ENCODE results near the gene B4GALT2. TPM values are rescaled to one million over a fixed set of nuclear protein-coding genes. Genes with fewer than 3 reads are reported as not detected.

The B4GALT2 gene
- polyA plus RNA-seq, 6 donors from 2014 or later: 0.16 to 1.6 (median 0.37) TPM; not detected in 1

Other genes starting within 250 kb of the B4GALT2 start
- gene ARTN, start 45.4 kb upstream of the B4GALT2 start, polyA plus RNA-seq (ENCODE audit: low read depth in 6 of 6): not detected
- gene IPO13, start 32.3 kb upstream of the B4GALT2 start, polyA plus RNA-seq (ENCODE audit: low read depth in 6 of 6): 10 to 100 TPM in 4 of 6 donors, 1 to 10 TPM in 2; 7.8 to 31.9 (median 10.2) TPM
- gene DPH2, start 9.2 kb upstream of the B4GALT2 start, polyA plus RNA-seq (ENCODE audit: low read depth in 6 of 6): 10 to 100 TPM; 23.4 to 58.5 (median 30.9) TPM
- gene ATP6V0B, start 4.2 kb upstream of the B4GALT2 start, polyA plus RNA-seq (ENCODE audit: low read depth in 6 of 6): 100 to 1,000 TPM; 264 to 432 (median 286) TPM
- gene CCDC24, start 12.4 kb downstream of the B4GALT2 start, polyA plus RNA-seq (ENCODE audit: low read depth in 6 of 6): 1 to 10 TPM in 5 of 6 donors, under 1 TPM in 1; 0.89 to 4.0 (median 2.0) TPM
- gene SLC6A9, start 52.3 kb downstream of the B4GALT2 start, polyA plus RNA-seq (ENCODE audit: low read depth in 6 of 6): not detected
- gene KLF17, start 139.6 kb downstream of the B4GALT2 start, polyA plus RNA-seq (ENCODE audit: low read depth in 6 of 6): not detected
- not detected for gene KLF18, start 162.4 kb downstream of the B4GALT2 start, polyA plus RNA-seq (ENCODE audit: low read depth in 6 of 6)
- gene DMAP1, start 234.3 kb downstream of the B4GALT2 start, polyA plus RNA-seq (ENCODE audit: low read depth in 6 of 6): 10 to 100 TPM; 22.8 to 38.3 (median 33.8) TPM